ENCODE measurements around the gene S100B. TPM values are rescaled to one million over a fixed set of nuclear protein-coding genes. Genes with fewer than 3 reads are reported as not detected.

S100B gene
- total and polyA plus RNA-seq, 2 of the 8 experiments (the other 6 are each of a cell fraction or from before 2014, with no cell fraction given), result 0.36 to 0.69 TPM

GRCh38 chr21:46635324-46636180, 30.7 kb upstream of the S100B start, which contains the start of gene PRMT2:
TSS of gene PRMT2 (plus strand) at chr21:46635674. CDS start at chr21:46636952, 1,278 bp downstream.
- peak; percentile 93 to 99 for DNase-seq (ENCODE audit: low read depth in 1 of 2, low spot score in 2 of 2)
- no peaks in the 10 kb centered on the region for H3K79me1 ChIP-seq (ENCODE audit: low read depth, low read length)
- peak within 1 kb of the TSS; percentile 80 to 98 (median 88) for H3K4me3 ChIP-seq (ENCODE audit: extremely low read depth in 1 of 4, insufficient read depth in 2 of 4, low read depth in 3 of 4, low read length in 4 of 4)
- H3K4me1 ChIP-seq (replicated peaks in 1 of 4; ENCODE audit: control insufficient read depth in 3 of 4, insufficient read depth in 4 of 4, low read length in 3 of 4), result peaks cover 0 to 8% (median 4%) of the 10 kb centered on the region in 4 experiments; a peak in 4 of 7 replicates
- H4K20me1 ChIP-seq (replicated peaks in 1 of 2; ENCODE audit: control insufficient read depth in 1 of 2, insufficient read depth in 2 of 2, low read length in 2 of 2), result peaks cover 0 to 4% of the 10 kb centered on the region in 2 experiments
- H4K8ac ChIP-seq (ENCODE audit: extremely low read depth, insufficient read depth, low read length), result peak within 1 kb of the TSS; percentile 95
- peak within 1 kb of the TSS; percentile 89 for H3K27ac ChIP-seq (ENCODE audit: low read depth, low read length)
- H3K14ac ChIP-seq (ENCODE audit: insufficient read length), result no peak within 1 kb of the TSS
- H3K27me3 ChIP-seq (replicated peaks in 1 of 4; ENCODE audit: control insufficient read depth in 3 of 4, extremely low read depth in 1 of 4, insufficient read depth in 3 of 4, low read length in 3 of 4), result no peaks in the 10 kb centered on the region
- peaks cover 0 to 12% (median 1%) of the 10 kb centered on the region in 4 experiments; a peak in 2 of 8 replicates for H3K36me3 ChIP-seq (ENCODE audit: control insufficient read depth in 2 of 4, insufficient read depth in 4 of 4, low read length in 3 of 4)
- peaks cover 4% of the 10 kb centered on the region; the same call in 1 of the 2 replicates for H3K23me2 ChIP-seq (ENCODE audit: low read depth, low read length)
- no peak within 1 kb of the TSS for H2AK5ac ChIP-seq (ENCODE audit: low read depth, low read length)
- H2BK15ac ChIP-seq (ENCODE audit: low read length), result peak within 1 kb of the TSS; percentile 83; the same call in 1 of the 2 replicates
- H3K9me3 ChIP-seq (ENCODE audit: insufficient read depth in 2 of 2, low read depth in 1 of 2, low read length in 1 of 2), result no peaks in the 10 kb centered on the region
- POLR2A ChIA-PET (ENCODE audit: partially characterized antibody), result interaction anchor here (0.6 to 2.4 kb wide), 13 partner anchors 9 to 789 kb away, joined by 3 to 18 read pairs (median 4); no protein-coding TSS in a partner anchor
- peak within 1 kb of the TSS; percentile 98 for H2AFZ ChIP-seq (ENCODE audit: low read length)
- no peak within 1 kb of the TSS for H3K23ac ChIP-seq (ENCODE audit: insufficient read length)
- CTCF ChIA-PET (ENCODE audit: partially characterized antibody), result interaction anchor here (1.1 to 3.4 kb wide), 6 partner anchors 8 to 83 kb away, joined by 3 to 11 read pairs (median 5); no protein-coding TSS in a partner anchor
- H3K4me2 ChIP-seq (ENCODE audit: insufficient read depth in 1 of 2, low read depth in 2 of 2, low read length in 2 of 2), result peak within 1 kb of the TSS; percentile 66 to 94
- peak within 1 kb of the TSS; percentile 96 for H3K56ac ChIP-seq (replicated peaks; ENCODE audit: insufficient read length, low read depth, low read length)
- peak within 1 kb of the TSS; percentile 94 for H4K5ac ChIP-seq (ENCODE audit: insufficient read length, low read depth, low read length)
- peak within 1 kb of the TSS; percentile 100 for H3K4ac ChIP-seq (replicated peaks; ENCODE audit: insufficient read length, low read depth, low read length)
- H3K9ac ChIP-seq (replicated peaks in 1 of 4; ENCODE audit: extremely low read depth in 1 of 4, low read depth in 3 of 4, low read length in 3 of 4), result peak within 1 kb of the TSS; percentile 39 to 85 (median 78)
- FAIRE-seq, result no peak
- H2BK120ac ChIP-seq (replicated peaks; ENCODE audit: low read depth, low read length), result peak within 1 kb of the TSS; percentile 69
- H3K18ac ChIP-seq (ENCODE audit: extremely low read depth, low read length), result peak within 1 kb of the TSS; percentile 94
- H2BK20ac ChIP-seq (ENCODE audit: low read length), result no peak within 1 kb of the TSS
- peaks cover 5 to 13% of the 10 kb centered on the region in 2 experiments; a peak in 2 of 4 replicates for H3K79me2 ChIP-seq (ENCODE audit: control insufficient read depth in 1 of 2, insufficient read depth in 2 of 2, low read length in 2 of 2)
- WGBS, 2 experiments (ENCODE audit: extremely low coverage in 1 of 2, insufficient coverage in 1 of 2, insufficient read length in 1 of 2, insufficient replicate concordance in 2 of 2, low coverage in 1 of 2, low lambda C conversion rate in 2 of 2, missing lambda C conversion rate in 1 of 2), result 1% methylated on average over 53 of the region's 90 CpGs; no CpG with 5 or more reads in 1 of the 2 experiments
- H4K91ac ChIP-seq (replicated peaks; ENCODE audit: insufficient read length, low read length), result peak within 1 kb of the TSS; percentile 99
- H2BK5ac ChIP-seq (ENCODE audit: low read depth, low read length), result peak within 1 kb of the TSS; percentile 94
- peak within 1 kb of the TSS; percentile 97 for H2BK12ac ChIP-seq (ENCODE audit: low read depth, low read length)
- no peak for TF ChIP-seq SP1 (IDR thresholded peaks at IDR 0.05; ENCODE audit: low read depth, low read length)
- peak; percentile 68; the same call in 1 of the 2 replicates for TF ChIP-seq CREB1 (IDR thresholded peaks at IDR 0.05)
- no peak for TF ChIP-seq KDM1A (IDR thresholded peaks at IDR 0.05; ENCODE audit: borderline replicate concordance, low read length)
- TF ChIP-seq TCF12 (IDR thresholded peaks at IDR 0.05; ENCODE audit: low read depth, low read length), result no peak
- no peak for TF ChIP-seq RFX5 (IDR thresholded peaks at IDR 0.05; ENCODE audit: borderline replicate concordance, low read depth, low read length)
- no peak for TF ChIP-seq RAD21 (IDR thresholded peaks at IDR 0.05 in 1 of 2, conservative IDR thresholded peaks at IDR 0.05 in 1 of 2; ENCODE audit: low read depth in 2 of 2, low read length in 2 of 2)
- no peak for TF ChIP-seq EZH2 (IDR thresholded peaks at IDR 0.05; ENCODE audit: low read depth, low read length, severe bottlenecking)
- TF ChIP-seq TAF7 (optimal IDR thresholded peaks at IDR 0.05; ENCODE audit: borderline replicate concordance, low read depth, low read length), result peak; percentile 93
- TF ChIP-seq EGR1 (IDR thresholded peaks at IDR 0.05; ENCODE audit: borderline replicate concordance, low read depth, low read length), result no peak
- TF ChIP-seq TBP (IDR thresholded peaks at IDR 0.05; ENCODE audit: low read depth, low read length), result peak; percentile 76
- peak; percentile 87 to 93 for TF ChIP-seq POLR2A (IDR thresholded peaks at IDR 0.05; ENCODE audit: control extremely low read depth in 1 of 2, low read depth in 2 of 2, low read length in 2 of 2)

All from H1 (cell line).